HG03064 (cell line): ENCODE results near the gene MDH1B.
"Not testable (repeated sequence)": the region's sequence is repeated elsewhere in the genome, so short reads cannot be mapped to it uniquely, and the experiment has no call there.

Source experiments
- ATAC-seq: cut with Tn5 transposase; IDR thresholded peaks from one replicate; pipeline ENCODE4 v1.9.1; 2021; ENCODE audit warnings: low read depth; ENCODE audit not compliant: unreplicated experiment

The MDH1B gene

GRCh38 chr2:206765242-206766056 lies at the start of gene MDH1B, which contains the start of gene FASTKD2:
MDH1B (minus strand) TSS chr2:206765328; CDS start chr2:206765271, 57 bp downstream.
FASTKD2 (plus strand) TSS chr2:206765606; CDS start chr2:206766694, 1,088 bp downstream.
- ATAC-seq = peak; percentile 95

DNA sequence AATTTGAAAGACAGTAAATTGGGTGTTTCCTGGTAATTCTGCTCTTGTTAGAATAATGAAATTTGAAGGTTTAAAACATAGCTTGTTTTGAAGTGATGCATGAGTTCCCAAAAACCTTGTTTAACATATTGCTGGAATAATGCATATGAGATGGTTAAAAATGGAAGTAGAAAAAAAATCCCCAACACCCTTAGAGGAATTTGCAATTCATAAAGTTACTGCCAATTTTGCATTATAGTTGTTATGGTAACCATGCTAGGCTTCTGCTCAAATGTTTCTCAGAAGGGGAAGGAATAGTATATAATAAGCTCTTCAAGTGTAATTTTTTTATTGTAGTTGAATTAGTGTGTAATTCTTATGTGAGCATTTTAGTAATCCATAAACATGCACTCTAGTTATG lies 49.4 kb upstream of the MDH1B start:
- ATAC-seq = no peak

DNA sequence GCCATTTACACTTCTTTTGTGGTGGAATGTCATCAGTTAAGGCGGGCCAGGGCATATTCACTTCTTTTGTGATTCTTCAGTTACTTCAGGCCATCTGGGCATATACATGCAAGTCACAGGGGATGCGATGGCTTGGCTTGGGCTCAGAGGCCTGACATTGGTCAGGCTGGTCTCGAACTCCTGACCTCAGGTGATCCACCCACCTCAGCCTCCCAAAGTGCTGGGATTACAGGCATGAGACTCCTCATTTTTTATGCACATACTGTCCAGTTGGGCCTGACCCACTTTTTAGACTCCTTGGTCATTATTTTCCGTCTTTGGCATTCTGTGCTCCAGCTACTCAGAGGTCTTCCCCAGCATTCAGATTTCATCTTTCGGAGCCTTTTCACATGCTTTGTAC lies 47.3 kb upstream of the MDH1B start:
- ATAC-seq = not testable (repeated sequence)

- ATAC-seq = not testable (repeated sequence)
Measured at GRCh38 chr2:206807624-206808023, 42.5 kb upstream of the MDH1B start.

- ATAC-seq = no peak
Measured at GRCh38 chr2:206805887-206806607, 40.9 kb upstream of the MDH1B start.

DNA sequence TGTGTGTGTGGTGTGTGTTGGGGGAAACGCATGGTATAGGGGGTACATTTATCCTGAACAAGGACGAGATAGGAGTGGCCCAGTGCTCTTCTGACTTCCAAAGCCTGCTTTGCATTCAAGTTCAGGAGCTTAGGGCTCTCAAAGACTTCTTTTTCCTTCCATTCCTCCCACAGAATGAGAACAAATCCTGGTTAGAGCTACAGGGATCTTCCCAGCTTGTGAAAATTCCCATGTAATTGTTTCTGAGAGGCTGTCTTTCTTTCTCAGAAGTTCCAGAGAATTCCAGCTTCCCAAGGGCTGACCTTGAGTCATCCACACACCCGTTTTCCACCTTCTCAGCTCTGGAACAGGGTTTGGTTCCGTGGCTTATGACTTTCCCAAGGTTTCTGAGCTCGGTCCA lies 39.2 kb upstream of the MDH1B start:
- no peak for ATAC-seq

DNA sequence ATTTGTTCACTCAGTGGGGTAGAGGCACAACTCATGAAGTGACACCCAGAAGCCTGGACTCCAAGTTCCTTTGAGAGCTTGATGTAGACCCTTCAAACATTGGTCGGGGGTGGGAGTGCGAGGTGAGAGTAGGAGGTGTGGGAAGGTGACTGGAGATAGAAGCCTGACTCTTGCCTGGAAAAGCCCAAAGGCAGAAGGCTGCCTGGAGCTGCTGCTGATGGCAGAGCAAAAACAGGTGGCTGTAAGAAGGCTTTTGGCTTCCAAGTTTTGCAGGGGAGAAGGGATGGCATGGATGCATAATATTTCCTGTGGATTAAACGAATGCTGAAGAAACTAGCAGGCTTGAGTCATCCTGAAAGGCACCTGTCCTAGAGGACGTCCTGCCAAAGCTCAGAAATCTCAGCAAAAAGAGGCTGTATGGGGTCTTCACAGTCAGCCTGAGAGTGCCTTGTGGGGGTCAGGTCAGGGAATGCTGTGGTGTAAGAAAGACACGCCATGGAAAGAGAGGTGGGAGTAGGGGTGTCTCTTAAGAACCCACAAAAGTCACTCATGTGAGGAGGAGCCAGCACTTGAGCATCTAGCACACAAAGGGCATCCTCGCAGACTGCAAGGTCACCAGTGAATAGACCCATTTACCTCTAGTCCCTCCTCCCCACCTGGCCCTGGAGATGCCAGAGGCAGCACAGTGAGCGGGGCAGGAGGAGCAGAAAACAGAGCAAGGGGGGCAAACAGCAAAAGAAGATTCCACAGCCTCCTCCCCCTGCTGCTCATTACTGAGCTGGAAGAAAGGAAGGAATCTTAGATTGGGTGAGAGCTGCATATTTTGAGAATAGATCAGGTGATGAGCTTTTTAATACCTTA lies 37.8 kb upstream of the MDH1B start:
- no peak for ATAC-seq

DNA sequence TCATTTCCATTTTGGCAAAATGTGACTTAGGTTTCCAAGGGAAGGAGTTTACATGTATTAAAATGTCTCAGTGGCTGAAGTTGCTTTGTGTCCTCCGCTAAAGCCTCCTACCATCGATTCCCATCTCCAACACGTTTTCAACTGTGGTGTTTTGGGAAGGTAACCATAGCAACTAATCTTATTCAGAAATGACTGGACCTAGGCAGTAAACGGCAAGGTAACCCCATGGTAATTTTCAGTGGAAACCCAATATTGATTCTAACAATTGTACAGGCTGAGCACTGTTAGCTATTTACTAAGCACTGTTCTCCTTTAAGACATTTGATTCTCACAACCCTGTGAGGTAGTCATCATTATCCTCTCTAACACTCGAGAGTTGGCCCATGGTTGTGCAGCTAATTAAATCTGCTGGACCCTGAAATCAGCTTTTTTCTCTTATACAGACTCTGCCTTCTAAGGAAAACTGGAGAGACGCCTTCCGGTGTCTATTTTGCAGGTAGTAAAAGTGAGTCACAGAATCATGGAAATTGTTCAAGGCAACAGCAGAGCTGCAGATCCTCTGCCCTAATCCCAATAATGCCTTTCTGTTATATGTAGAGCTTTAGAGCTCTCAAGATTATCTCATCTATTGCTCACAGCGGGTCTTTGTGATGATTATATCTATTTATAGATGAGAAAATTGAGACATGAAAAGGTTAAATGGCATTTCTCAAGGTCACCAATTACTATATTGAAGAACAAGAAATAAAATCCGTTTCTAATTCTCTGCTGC lies 36.5 kb upstream of the MDH1B start:
- no peak for ATAC-seq

DNA sequence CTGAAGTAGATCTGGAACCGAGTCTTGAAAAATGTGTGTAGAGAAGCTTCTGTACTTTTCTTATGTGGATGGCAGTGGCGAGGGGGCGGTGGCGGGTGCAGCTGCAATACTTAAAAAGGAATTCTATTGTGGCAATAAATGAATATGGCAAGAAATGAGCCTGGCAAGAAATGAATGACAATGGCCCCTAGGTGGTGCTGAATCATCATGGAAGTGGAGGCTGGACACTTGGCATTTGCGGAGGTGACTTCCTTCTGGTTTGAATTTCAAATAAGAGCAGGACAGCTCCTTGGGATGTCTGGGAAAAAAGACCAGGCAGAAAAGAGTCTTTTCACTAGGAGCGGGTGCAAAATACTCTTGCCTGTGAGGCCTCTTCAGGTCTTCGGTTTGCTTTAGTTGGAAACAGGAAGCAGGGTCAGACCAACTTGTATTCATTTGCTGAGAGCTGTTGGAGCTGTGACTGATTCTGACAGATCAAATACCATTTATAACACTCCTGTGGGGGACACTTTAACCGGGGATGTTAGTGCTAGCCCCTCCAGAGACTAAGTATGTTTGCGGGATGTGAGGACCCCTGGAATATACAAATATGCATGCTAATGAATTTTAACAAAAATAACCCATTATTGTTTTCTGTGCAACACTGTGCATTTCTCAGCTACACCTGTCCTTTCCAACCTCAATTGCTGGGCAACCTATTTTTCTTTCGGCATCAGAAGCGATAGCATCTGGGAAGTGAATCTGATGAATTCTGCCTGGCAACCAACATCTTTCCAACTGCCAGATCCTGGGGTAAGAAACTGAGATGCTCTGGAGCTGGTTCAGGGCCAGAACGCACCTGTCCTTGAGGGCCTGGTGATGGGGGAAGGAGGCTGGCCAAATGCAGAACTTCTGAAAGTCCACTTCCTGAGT lies 35.6 kb upstream of the MDH1B start:
- ATAC-seq = no peak

GRCh38 chr2:206799083-206799482 lies 34.0 kb upstream of the MDH1B start:
- no peak for ATAC-seq

GRCh38 chr2:206798000-206798399 lies 32.9 kb upstream of the MDH1B start:
- ATAC-seq = peak; percentile 53

DNA sequence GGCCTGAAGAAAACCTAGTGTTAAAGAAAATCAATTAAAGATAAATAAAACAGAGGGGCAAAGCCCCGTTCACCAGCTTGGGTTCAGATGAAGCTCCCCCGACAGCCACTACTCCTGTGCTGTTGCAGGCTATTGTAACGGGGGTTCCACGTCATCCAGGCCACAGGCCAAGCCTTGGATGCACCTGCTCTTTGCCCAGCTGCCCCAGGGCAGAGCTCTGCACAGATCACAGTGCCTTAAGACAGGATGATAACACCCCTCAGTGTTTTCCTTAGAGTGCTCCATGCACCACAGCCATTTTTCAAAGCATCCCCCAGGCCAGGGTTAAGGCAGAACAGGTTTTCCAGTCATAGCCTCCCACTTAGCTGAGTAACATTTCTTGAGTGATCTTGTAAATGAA lies 32.2 kb upstream of the MDH1B start:
- ATAC-seq = no peak

DNA sequence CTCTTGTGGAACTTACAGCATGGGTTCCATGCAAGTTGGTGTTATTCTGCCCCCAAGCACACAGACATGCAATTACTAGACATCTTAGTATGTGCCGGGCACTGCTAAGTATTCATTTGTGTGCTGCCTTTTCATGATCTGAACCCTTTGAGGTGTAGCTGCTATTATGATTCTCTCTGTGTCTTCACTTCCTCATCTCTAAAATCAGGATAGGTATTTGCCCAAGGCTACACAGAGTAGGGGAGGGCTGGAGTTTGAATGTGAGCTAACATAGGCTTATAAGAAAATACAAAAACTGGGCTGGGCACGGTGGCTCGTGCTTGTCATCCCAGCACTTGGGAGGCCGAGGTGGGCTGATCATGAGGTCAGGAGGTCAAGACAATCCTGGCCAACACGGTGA lies 27.5 kb upstream of the MDH1B start:
- ATAC-seq = no peak

DNA sequence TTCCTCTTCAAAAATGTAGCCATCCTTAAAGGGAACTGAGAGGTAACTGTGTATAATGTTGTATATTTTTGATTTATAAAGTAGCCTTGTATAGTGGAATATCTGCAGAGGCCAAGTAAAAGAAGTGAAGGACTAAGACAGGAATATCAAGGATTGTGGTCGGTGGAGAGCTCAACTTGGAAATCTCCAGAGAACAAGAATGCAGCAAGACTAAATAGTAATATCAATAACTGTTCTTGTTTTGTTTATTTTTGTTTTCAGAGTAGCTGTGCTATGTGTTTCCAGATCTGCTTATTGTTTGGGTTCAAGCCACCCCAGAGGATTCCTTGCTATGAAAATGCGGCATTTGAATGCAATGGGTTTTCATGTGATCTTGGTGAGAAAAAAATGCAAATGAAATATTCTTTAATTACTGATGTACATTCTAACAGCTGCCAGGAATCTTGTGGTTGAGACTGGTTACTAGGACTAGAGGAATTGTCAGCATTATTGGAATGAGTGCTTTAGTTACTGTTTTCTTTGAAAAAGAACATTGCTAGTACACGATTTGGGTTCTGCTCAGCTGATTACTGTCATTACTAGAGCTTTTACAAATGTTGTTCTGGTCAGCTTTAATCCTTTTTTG lies 25.3 kb upstream of the MDH1B start:
- no peak for ATAC-seq

- ATAC-seq = no peak
Measured at GRCh38 chr2:206784559-206785353, 19.6 kb upstream of the MDH1B start.

- ATAC-seq = no peak
Measured at GRCh38 chr2:206783718-206784117, 18.6 kb upstream of the MDH1B start.

GRCh38 chr2:206780671-206781070 lies 15.5 kb upstream of the MDH1B start:
- ATAC-seq = no peak

- ATAC-seq = no peak
Measured at GRCh38 chr2:206776432-206776831, 11.3 kb upstream of the MDH1B start.
